Omental fat pad (tissue), 4 donors: ENCODE measurements around the gene SIX5. TPM values are rescaled to one million over a fixed set of nuclear protein-coding genes. Genes with fewer than 3 reads are reported as not detected.

ENCODE experiments used
- ATAC-seq: fragments of 150-250 bp; one replicate; pipeline ENCODE4 v1.9.1; 2016; ENCODE audit warnings: mild to moderate bottlenecking, moderate library complexity; ENCODE audit not compliant: low FRiP score
- DNase-seq: peaks from one replicate; pipeline ENCODE4 v3.0.0-alpha.2; 2019; ENCODE audit warnings: low spot score
- CTCF ChIP-seq, 3 donors: fragments of 450-650 bp; IDR thresholded peaks; one replicate each; pipeline ENCODE4 v1.5.1; 2016 to 2017; ENCODE audit warnings: antibody characterized with exemption in 3 of 3, mild to moderate bottlenecking in 3 of 3, moderate library complexity in 2 of 3
- total RNA-seq, 4 donors: library from RNA; depleted of rRNA; stranded (reverse); fragments of >200 nt; gene quantifications; one replicate each; pipeline ENCODE4 v1.1.0, GENCODE V29; 2016

The SIX5 gene
- 10 to 100 TPM in 1 of 4 donors, 1 to 10 TPM in 3; 4.3 to 13.4 (median 7.8) TPM for total RNA-seq

- no peak for TF ChIP-seq CTCF (IDR thresholded peaks at IDR 0.05)
- peak; percentile 96 for DNase-seq
- ATAC-seq: peak; percentile 61
Measured at GRCh38 chr19:45768984-45769782, at the start of gene SIX5. Gene SIX5 (minus strand): TSS chr19:45769252. CDS start chr19:45768844, 408 bp downstream.

GRCh38 chr19:45817725-45818301 is 48.8 kb upstream of the SIX5 start:
- ATAC-seq (no peak), DNase-seq (no peak)
- no peak for TF ChIP-seq CTCF (IDR thresholded peaks at IDR 0.05)

- peak; percentile 82 for ATAC-seq
- DNase-seq: peak; percentile 89
- peak in 1 of 3 donors; percentile 86 for TF ChIP-seq CTCF (IDR thresholded peaks at IDR 0.05)
Measured at GRCh38 chr19:45817010-45817724, 48.1 kb upstream of the SIX5 start.

- ATAC-seq (no peak), DNase-seq (no peak)
- no peak for TF ChIP-seq CTCF (IDR thresholded peaks at IDR 0.05)
Measured at GRCh38 chr19:45816236-45817009, 47.4 kb upstream of the SIX5 start.

- DNase-seq (no peak), ATAC-seq (peak; percentile 30)
- no peak for TF ChIP-seq CTCF (IDR thresholded peaks at IDR 0.05)
Measured at GRCh38 chr19:45815481-45816216, 46.6 kb upstream of the SIX5 start.

GRCh38 chr19:45814851-45815480 is 45.9 kb upstream of the SIX5 start, which contains the start of gene RSPH6A:
Gene RSPH6A (minus strand): TSS chr19:45815308. CDS start chr19:45815176, 132 bp downstream.
- DNase-seq (no peak), ATAC-seq (no peak)
- no peak for TF ChIP-seq CTCF (IDR thresholded peaks at IDR 0.05)
